ENCODE data around the gene TMEM181.
"Not testable (repeated sequence)": the region's sequence is repeated elsewhere in the genome, so short reads cannot be mapped to it uniquely, and the experiment has no call there.

The TMEM181 gene

GRCh38 chr6:158630938-158631616 is 71.2 kb downstream of the TMEM181 start:
- H3K27ac ChIP-seq (ENCODE audit: low read depth, low read length) = peak overlapping the region; percentile 92
- H3K4me1 ChIP-seq (ENCODE audit: control insufficient read depth, insufficient read depth, low read length, unreplicated experiment) = peaks cover 31% of the 10 kb centered on the region
- H3K4me3 ChIP-seq (ENCODE audit: low read depth, low read length) = peak overlapping the region; percentile 49
- H3K36me3 ChIP-seq (ENCODE audit: insufficient read depth, low read length) = peaks cover 18% of the 10 kb centered on the region; the same call in 1 of the 2 replicates
- no peak overlapping the region for H2AFZ ChIP-seq (ENCODE audit: low read length, unreplicated experiment)
- H3K79me2 ChIP-seq (ENCODE audit: control insufficient read depth, insufficient read depth, low read length, unreplicated experiment) = no peaks in the 10 kb centered on the region
- no peaks in the 10 kb centered on the region for H3K27me3 ChIP-seq (ENCODE audit: insufficient read depth, low read length)

DNA sequence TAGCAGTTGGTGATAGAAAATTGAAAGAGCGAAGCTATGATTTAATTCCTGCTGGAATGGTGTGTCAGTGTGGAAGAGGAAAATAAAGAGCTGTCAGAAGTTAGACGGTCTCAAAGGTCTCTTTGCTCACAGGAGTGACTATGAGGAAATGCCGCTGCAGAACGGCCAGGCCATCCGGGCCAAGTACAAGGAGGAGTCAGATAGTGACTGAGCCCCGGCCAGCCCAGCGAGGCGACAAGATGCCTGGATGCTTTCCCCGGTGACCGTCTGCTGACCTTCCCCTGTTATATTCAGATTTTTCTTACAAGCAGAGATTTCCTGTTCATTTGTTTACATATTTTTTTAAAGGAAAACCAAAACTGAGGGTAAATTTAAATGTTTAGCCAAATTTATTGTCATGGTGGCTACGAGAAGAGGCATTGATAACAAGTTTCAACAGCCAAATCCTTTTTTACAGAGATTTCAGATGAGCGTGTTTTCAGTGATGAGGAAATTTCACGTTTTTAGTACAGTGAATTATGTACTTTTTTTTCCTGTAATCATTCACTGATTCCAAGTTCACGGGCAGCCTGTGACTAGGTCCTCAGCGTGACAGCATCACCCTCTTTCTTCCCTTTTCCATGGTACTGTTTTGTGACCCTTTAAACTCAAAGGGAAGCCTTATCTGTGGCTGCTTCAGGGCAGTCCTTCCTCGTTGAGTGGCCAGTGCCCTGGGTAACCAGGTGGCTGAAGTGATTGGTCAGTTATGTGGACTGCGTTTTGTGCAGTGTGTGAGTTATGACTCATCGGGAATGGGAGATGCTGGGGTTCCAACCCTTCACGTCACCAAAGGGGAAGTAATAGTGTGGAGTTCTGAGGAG is 72.0 kb downstream of the TMEM181 start:
- no peaks in the 10 kb centered on the region for H3K27me3 ChIP-seq (ENCODE audit: insufficient read depth, low read length)
- no peaks in the 10 kb centered on the region for H3K79me2 ChIP-seq (ENCODE audit: control insufficient read depth, insufficient read depth, low read length, unreplicated experiment)
- peak overlapping the region; percentile 49 for H3K4me3 ChIP-seq (ENCODE audit: low read depth, low read length)
- H3K27ac ChIP-seq (ENCODE audit: low read depth, low read length) = peak overlapping the region; percentile 92
- peaks cover 31% of the 10 kb centered on the region for H3K4me1 ChIP-seq (ENCODE audit: control insufficient read depth, insufficient read depth, low read length, unreplicated experiment)
- H2AFZ ChIP-seq (ENCODE audit: low read length, unreplicated experiment) = no peak overlapping the region
- H3K36me3 ChIP-seq (ENCODE audit: insufficient read depth, low read length) = peaks cover 23% of the 10 kb centered on the region; the same call in 1 of the 2 replicates

DNA sequence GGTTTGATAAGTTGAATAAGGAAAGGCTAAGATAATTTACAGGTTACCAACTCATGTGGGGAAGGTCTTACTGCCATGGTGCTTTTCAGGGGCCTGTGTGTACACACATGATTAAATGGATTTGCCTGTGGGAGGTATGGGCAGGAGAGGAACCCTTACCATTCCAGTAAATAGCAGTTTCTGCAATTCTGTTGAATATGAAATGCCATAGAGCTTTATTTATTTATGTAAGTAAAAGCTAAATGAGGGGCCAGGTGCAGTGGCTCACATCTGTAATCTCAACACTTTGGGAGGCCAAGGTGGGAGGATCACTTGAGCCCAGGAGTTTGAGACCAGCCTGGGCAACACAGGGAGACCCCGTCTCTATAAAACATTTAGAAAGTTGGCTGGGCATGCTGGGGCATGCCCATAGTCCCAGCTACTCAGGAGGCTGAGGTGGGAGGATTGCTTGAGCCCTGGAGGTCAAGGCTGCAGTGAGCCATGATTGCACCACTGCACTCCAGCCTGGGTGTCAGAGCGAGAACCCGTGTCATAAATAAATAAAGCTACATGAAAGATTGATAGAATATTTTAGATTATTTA is 72.7 kb downstream of the TMEM181 start:
- peak overlapping the region; percentile 92 for H3K27ac ChIP-seq (ENCODE audit: low read depth, low read length)
- peaks cover 26% of the 10 kb centered on the region; the same call in 1 of the 2 replicates for H3K36me3 ChIP-seq (ENCODE audit: insufficient read depth, low read length)
- not testable (repeated sequence) for H3K4me3 ChIP-seq (ENCODE audit: low read depth, low read length); H3K27me3 ChIP-seq (ENCODE audit: insufficient read depth, low read length); H3K79me2 ChIP-seq (ENCODE audit: control insufficient read depth, insufficient read depth, low read length, unreplicated experiment); H2AFZ ChIP-seq (ENCODE audit: low read length, unreplicated experiment)
- H3K4me1 ChIP-seq (ENCODE audit: control insufficient read depth, insufficient read depth, low read length, unreplicated experiment) = peaks cover 31% of the 10 kb centered on the region

- H3K27ac ChIP-seq (ENCODE audit: low read depth, low read length) = peak overlapping the region; percentile 92
- no peaks in the 10 kb centered on the region for H3K27me3 ChIP-seq (ENCODE audit: insufficient read depth, low read length)
- no peak overlapping the region for H2AFZ ChIP-seq (ENCODE audit: low read length, unreplicated experiment)
- H3K36me3 ChIP-seq (ENCODE audit: insufficient read depth, low read length) = peaks cover 26% of the 10 kb centered on the region; the same call in 1 of the 2 replicates
- no peak overlapping the region for H3K4me3 ChIP-seq (ENCODE audit: low read depth, low read length)
- peaks cover 31% of the 10 kb centered on the region for H3K4me1 ChIP-seq (ENCODE audit: control insufficient read depth, insufficient read depth, low read length, unreplicated experiment)
- peaks cover 7% of the 10 kb centered on the region for H3K79me2 ChIP-seq (ENCODE audit: control insufficient read depth, insufficient read depth, low read length, unreplicated experiment)
Observed at GRCh38 chr6:158633127-158633526, 73.2 kb downstream of the TMEM181 start.

GRCh38 chr6:158634695-158635426 is 75.0 kb downstream of the TMEM181 start:
- H3K36me3 ChIP-seq (ENCODE audit: insufficient read depth, low read length) = peaks cover 26% of the 10 kb centered on the region; the same call in 1 of the 2 replicates
- H3K27me3 ChIP-seq (ENCODE audit: insufficient read depth, low read length) = no peaks in the 10 kb centered on the region
- peak overlapping the region; percentile 18; the same call in 1 of the 2 replicates for H3K27ac ChIP-seq (ENCODE audit: low read depth, low read length)

DNA sequence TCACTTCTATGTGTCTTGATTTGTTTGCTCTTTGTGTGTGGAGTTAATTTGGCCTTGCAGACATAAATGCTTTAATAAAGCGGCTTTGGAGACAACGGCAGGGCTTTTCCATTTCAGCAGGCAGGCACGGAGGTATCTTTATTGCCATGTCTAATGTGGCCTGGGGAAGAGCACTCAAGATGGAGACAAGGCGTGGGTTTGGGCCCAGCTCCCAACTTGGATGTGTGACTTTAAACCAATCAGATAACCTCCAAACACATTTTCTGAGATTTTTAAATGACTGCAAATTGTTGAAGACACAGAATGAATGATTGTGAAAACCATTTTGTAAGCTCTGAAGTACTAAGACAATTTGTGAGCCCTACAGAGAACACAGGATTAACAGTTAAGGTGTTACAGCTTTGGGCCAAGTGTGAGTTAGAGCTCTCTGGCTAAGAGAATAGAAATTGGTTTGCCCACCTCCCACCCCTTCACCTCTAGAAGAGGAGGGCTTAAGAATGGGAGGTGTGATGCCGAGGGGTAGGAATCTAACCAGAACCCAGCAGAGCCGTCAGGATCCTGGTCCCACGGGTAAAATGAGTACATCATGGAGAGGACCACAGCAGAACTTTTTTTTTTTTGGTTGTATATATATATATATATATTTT is 75.7 kb downstream of the TMEM181 start:
- no peak overlapping the region for H3K27ac ChIP-seq (ENCODE audit: low read depth, low read length)
- peaks cover 27% of the 10 kb centered on the region for H3K4me1 ChIP-seq (ENCODE audit: control insufficient read depth, insufficient read depth, low read length, unreplicated experiment)
- no peak overlapping the region for H2AFZ ChIP-seq (ENCODE audit: low read length, unreplicated experiment)
- peaks cover 25% of the 10 kb centered on the region for H3K79me2 ChIP-seq (ENCODE audit: control insufficient read depth, insufficient read depth, low read length, unreplicated experiment)
- H3K27me3 ChIP-seq (ENCODE audit: insufficient read depth, low read length) = no peaks in the 10 kb centered on the region
- no peak overlapping the region for H3K4me3 ChIP-seq (ENCODE audit: low read depth, low read length)
- peaks cover 28% of the 10 kb centered on the region for H3K36me3 ChIP-seq (ENCODE audit: insufficient read depth, low read length)

More at GRCh38 chr6:158634695-158635426, 75.0 kb downstream of the TMEM181 start:
- H2AFZ ChIP-seq (ENCODE audit: low read length, unreplicated experiment) = no peak overlapping the region
- H3K79me2 ChIP-seq (ENCODE audit: control insufficient read depth, insufficient read depth, low read length, unreplicated experiment) = peaks cover 18% of the 10 kb centered on the region
- peaks cover 30% of the 10 kb centered on the region for H3K4me1 ChIP-seq (ENCODE audit: control insufficient read depth, insufficient read depth, low read length, unreplicated experiment)
- H3K4me3 ChIP-seq (ENCODE audit: low read depth, low read length) = no peak overlapping the region

DNA sequence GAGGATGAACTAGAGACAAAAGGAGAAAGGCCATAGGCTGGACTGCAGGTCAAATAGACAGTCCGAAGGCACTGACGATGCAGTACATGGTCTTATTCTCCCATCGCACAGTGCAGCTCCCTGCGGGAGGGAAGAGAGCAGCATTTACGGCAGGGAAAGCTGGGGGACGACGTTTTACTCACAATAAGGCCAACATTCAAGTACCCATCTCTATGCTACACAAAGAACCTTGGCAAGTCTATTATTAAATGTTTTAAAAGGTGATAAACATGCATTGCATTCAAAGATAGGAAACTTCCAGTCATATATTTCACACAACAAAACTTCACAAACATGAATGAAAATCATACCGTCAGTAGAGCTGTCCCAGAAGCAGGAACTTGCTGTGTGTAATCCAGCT is 76.9 kb downstream of the TMEM181 start:
- H3K36me3 ChIP-seq (ENCODE audit: insufficient read depth, low read length) = peaks cover 31% of the 10 kb centered on the region
- H3K4me1 ChIP-seq (ENCODE audit: control insufficient read depth, insufficient read depth, low read length, unreplicated experiment) = peaks cover 25% of the 10 kb centered on the region

GRCh38 chr6:158638324-158638854 is 78.5 kb downstream of the TMEM181 start:
- Histone ChIP-seq H2AFZ (ENCODE audit: low read length, unreplicated experiment) (no peak overlapping the region), H3K36me3 (ENCODE audit: insufficient read depth, low read length) (peaks cover 25% of the 10 kb centered on the region), H3K4me1 (ENCODE audit: control insufficient read depth, insufficient read depth, low read length, unreplicated experiment) (peaks cover 24% of the 10 kb centered on the region), H3K27ac (ENCODE audit: low read depth, low read length) (no peak overlapping the region), H3K27me3 (ENCODE audit: insufficient read depth, low read length) (no peaks in the 10 kb centered on the region), H3K79me2 (ENCODE audit: control insufficient read depth, insufficient read depth, low read length, unreplicated experiment) (peaks cover 49% of the 10 kb centered on the region), H3K4me3 (ENCODE audit: low read depth, low read length) (no peak overlapping the region)

More for the DNA sequence above, 76.9 kb downstream of the TMEM181 start:
- Histone ChIP-seq H3K27me3 (ENCODE audit: insufficient read depth, low read length) (no peaks in the 10 kb centered on the region), H3K27ac (ENCODE audit: low read depth, low read length) (no peak overlapping the region), H2AFZ (ENCODE audit: low read length, unreplicated experiment) (no peak overlapping the region), H3K4me3 (ENCODE audit: low read depth, low read length) (no peak overlapping the region), H3K79me2 (ENCODE audit: control insufficient read depth, insufficient read depth, low read length, unreplicated experiment) (peaks cover 34% of the 10 kb centered on the region)

DNA sequence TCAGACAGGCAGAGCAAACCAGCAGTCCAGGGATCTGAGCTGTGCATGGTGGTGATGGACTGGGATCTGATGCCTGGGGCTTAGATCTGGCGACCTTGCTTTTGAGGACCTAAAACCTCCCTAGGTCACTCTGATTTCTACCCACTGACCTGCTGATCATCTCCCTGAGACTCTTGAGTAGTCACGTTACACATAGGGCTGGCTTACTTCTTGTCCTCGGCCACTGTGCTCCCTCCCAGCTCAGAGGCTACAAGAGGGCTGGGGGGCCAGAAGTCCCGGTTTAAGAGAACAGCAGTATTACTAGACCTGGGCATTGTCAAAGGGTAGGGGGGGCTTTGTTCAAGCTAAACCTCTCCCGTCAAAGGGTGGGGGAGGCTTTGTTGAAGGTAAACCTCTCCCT is 79.2 kb downstream of the TMEM181 start:
- Histone ChIP-seq H2AFZ (ENCODE audit: low read length, unreplicated experiment) (no peak overlapping the region), H3K4me3 (ENCODE audit: low read depth, low read length) (no peak overlapping the region), H3K4me1 (ENCODE audit: control insufficient read depth, insufficient read depth, low read length, unreplicated experiment) (peaks cover 24% of the 10 kb centered on the region), H3K27me3 (ENCODE audit: insufficient read depth, low read length) (no peaks in the 10 kb centered on the region), H3K79me2 (ENCODE audit: control insufficient read depth, insufficient read depth, low read length, unreplicated experiment) (peaks cover 55% of the 10 kb centered on the region), H3K27ac (ENCODE audit: low read depth, low read length) (no peak overlapping the region), H3K36me3 (ENCODE audit: insufficient read depth, low read length) (peaks cover 21% of the 10 kb centered on the region; the same call in 1 of the 2 replicates)

Measured in ACC112 (cell line).